GM18517 (cell line): Measurements from ENCODE around the gene PAFAH2.

Experiments
- ATAC-seq: cut with Tn5 transposase; IDR thresholded peaks from one replicate; pipeline ENCODE4 v1.9.1; 2021; ENCODE audit warnings: mild to moderate bottlenecking, moderate library complexity; ENCODE audit not compliant: unreplicated experiment

PAFAH2 gene

GRCh38 chr1:25997828-25998761 is at the start of gene PAFAH2:
TSS of gene PAFAH2 (minus strand) at chr1:25998063. CDS start at chr1:25990816, 7,247 bp downstream.
- ATAC-seq = peak; percentile 95

DNA sequence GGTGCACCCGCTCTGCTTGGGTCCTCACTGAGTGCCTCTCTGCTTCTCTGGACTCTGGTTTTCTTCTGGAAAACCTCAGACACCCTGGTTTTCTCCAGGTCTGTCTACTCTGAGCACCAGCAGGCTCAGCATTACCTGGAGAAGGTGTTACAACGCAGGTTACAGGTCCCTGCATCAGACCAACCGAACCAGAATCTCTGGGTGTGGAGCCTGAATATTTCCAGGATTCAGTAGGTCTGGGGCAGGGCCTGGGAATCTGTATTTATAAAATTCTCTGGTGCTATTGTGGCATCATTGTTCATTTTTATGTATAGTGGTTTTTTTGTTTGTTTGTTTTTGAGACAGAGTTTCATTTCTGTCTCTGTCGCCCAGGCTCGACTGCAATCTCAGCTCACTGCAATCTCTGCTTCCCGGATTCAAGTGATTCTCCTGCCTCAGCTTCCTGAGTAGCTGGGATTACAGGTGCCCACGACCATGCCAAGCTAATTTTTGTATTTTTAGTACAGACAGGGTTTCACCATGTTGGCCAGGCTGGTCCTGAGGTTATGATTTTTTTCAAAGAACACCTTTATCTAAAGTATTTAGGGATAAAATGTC is 49.5 kb upstream of the PAFAH2 start:
- no peak for ATAC-seq

GRCh38 chr1:26046246-26047095 is 48.6 kb upstream of the PAFAH2 start:
- ATAC-seq = no peak

DNA sequence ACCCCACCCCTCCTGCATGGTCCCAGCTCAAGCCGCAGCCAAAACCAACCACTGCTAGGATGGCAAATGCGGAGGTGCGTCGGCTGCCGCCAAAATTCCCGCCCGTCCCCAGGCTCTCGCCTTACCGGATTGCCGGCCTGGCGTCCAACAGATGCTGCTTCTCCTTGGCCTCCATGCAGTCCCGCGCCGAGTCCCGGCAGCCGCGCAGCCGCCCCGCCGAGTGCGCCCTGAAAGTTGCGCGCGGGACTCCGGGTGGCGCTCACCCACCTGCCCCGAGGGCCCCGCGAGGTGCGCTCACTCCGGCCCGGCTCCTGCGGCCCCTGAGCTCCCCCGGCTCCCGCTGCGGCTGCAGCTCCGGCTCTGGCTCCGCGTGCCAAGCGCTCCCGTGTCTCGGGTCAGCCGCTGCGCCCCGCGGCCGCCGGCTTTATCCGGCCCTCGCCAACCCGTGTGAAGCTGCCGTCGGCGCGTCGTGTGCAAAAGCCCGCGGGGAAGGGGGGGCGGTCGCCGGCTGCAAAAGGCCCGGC is 47.9 kb upstream of the PAFAH2 start, which contains the start of gene SLC30A2:
TSS of gene SLC30A2 (minus strand) at position 397 of the 524 bp plus-strand sequence. CDS start at position 175, 222 bp downstream.
- ATAC-seq = no peak

DNA sequence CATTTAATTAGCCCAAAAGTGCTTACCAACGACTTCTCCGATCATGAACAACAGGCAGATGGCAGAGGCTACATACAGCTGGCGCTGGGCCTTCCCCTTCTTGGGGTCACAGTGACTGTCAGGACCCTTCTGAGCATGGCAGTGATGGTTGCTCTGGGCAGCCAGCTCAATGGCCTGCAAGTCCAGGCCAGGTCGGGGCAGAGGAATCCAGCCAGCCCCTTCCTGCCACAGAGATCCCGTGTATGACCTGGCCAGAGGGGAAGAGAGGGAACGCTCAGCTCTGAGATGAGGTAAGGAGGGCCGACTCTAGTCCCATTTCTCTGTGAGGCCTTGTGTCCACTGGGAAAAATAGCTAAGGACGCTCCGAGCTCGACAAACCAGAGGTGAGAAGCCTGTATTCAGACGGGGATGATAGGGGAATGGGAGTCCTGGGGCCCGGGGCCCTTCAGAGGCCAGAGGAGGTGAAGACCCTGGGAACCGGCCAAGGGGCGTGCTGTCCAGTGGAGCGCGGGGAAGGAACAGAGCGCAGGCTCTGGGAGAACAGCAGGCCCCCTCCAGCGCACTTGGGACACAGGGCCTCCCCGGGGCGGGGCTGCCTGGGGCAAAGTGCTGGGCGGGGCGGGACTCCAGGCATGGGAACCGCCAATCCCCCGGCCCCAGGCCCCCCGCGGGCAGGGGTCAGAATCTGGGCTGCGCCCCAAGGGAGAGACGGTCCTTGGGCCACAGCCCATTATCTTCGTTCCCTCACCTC is 47.3 kb upstream of the PAFAH2 start:
- ATAC-seq = no peak

DNA sequence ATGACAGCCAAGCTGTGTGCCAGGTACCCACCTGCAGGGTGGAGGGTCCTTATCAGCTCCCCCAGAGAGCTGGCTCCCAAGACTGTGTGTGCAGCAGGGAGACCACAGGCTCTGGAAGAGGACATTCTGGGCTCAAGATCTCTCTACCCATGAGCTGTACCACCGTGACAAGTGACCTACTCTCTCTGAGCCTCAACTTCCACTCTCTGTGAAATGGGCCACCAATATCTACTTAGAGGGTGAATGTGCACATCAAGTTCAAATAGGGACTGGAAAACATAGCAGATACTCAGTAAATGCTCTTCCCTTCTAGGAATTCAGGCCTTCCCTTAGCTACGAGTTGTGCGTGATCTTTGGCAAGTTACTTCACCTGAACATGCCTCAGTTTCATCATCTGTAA is 46.6 kb upstream of the PAFAH2 start:
- no peak for ATAC-seq

DNA sequence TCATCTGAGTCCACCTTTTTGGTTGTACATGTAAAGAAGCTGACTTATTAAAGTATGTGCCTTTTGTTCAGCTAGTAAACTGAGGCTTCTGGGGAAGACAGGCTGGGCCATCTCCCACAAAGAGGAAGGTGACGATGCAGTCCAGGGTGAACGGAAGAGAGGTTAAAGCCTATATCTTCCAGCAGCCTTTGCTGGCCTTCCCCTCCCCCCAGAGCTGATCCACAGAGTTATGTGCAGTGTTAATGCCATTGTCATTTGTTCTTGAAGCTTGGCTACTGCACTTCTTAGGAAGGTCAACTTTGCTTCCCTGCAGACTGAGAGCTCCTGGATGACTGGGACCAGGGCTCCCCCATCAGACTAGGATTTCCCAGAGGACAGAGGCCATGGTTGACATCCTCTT is 45.9 kb upstream of the PAFAH2 start:
- ATAC-seq = no peak

DNA sequence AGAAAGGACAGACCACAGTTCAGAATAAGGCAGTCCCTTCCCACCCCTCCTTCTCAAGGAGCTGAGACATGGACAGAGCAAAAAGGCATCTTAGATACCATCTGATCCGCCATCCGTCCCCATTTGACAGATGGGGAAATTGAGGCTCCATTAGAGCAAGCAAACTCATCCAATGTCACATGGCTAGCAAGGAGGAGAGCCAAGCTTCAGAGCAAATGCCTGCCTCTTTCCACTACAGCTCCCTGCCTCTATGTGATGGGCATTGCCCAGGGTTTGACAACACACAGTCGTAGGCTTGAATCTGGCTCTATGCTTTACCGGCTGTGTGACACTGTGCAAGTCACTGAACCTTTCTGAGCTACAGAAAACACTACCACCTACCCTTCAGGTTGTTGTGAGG is 44.1 kb upstream of the PAFAH2 start:
- no peak for ATAC-seq

DNA sequence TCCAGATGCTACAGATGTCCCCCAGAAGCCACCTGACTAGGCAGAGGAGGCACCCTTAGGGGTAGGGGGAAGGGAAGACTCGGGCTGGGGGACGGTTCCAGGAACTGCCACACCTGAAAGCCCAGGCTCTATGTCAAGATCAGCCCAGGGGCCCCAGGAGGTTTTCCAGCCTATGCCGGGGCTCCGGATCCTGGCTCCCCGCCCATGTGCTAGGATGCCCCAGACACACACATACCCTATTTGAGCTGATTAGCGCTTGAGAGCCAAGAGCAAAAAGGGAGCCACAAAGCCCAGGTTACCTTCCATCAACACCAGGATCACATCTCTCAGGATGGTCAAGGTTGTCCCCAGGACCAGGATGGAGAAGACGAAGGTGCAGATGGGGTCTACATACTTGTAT is 43.5 kb upstream of the PAFAH2 start:
- ATAC-seq = no peak

GRCh38 chr1:26038904-26039303 is 41.0 kb upstream of the PAFAH2 start:
- no peak for ATAC-seq

DNA sequence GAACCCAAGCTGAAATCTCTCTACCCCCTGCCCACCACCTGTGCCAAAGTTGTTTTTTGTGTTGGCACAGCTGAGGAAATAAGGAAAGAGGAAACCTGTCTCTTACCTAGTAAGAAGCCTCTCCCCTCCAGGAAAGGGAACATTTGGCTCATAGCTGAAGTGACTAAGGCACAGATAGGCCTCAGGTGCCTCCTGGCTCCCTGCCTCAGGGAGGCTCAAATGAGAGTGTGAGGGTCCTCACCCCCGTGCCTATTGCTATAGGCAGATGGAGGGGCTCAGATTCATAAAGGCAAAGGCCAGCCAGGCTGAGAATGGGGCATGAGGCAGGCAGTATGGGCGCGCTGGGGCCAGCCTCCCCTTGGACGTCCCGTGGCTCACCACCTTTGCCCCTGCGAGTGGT is 40.6 kb upstream of the PAFAH2 start:
- ATAC-seq = no peak

- ATAC-seq = no peak
Measured at GRCh38 chr1:26037904-26038303, 40.0 kb upstream of the PAFAH2 start.

DNA sequence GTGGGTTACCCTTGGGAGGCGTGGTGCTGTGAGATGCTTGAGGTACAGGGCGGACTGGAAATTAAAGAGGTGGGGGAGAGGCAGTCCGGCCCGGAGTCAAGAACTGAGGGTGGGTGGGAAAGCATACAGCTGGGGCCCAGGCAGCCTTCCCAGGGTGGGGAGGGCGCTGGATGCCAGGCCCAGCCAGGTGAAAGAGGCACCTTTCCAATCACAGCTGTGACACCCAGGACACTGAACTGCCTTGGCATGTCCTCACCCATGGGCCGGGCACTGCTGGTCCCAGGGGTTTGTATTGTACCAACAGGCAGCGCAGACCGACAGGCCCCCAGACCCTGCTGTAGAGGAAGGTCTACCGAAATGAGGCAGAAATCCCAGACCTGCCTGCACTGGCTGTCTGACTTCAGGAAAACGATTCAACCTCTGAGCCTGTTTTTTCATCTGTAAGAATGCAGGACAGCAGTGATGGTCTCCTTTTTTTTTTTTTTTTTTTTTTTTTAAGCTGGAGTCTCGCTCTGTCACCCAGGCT is 39.0 kb upstream of the PAFAH2 start:
- no peak for ATAC-seq

DNA sequence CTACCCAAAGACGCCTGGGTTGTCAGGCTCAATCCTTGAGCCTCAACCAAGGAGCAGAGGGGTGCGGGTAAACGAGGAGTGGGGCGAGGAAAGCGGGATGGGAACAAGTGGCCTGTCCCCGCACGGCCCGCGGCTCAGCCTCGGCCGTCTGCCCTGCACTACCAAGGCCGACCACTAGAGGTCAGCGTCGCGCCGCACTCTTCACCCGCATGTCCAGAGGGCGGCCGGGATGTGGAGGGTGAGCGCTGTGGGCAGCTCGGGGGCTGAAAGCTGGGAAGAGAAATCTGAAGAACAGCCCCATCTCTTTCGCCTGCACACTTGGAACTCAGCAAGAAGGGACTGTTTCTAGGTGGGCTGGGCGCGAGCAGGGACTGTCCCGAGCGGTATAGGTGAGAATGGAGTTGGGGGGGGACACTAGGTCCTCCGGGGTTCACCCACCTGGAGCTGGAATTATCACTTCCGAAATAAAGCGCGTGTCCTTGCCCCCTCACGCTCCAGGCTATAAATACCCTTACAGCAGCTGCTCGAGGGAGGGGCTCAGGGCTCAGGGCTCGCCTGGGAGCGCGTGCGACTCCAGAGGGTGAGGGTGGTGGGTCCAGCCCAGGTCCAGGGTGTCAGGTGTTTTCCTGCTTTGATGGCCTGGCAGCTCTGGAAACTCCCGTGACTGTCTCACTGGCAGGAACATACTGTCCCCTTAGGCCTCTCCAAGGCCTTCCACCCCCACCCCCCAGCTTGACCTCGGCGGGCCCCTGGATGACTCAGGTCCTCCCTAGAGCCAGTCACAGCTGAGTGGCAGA is 38.3 kb upstream of the PAFAH2 start:
- ATAC-seq = peak; percentile 55

- ATAC-seq = peak; percentile 86
Measured at GRCh38 chr1:26035203-26035958, 37.5 kb upstream of the PAFAH2 start.

GRCh38 chr1:26034504-26035202 is 36.8 kb upstream of the PAFAH2 start:
- no peak for ATAC-seq

- no peak for ATAC-seq
Measured at GRCh38 chr1:26032656-26033357, 34.9 kb upstream of the PAFAH2 start.
